Activated CD8-positive, alpha-beta memory T cell treated with anti-CD3 and anti-CD28 coated beads, Interleukin-2, amount 50 U/mL, for 24 hours (primary cell): Measurements from ENCODE around the gene LHFPL6.

Source experiments
- DNase-seq: peaks from one replicate; pipeline ENCODE4 v3.0.0-alpha.2; 2020; ENCODE audit errors: extremely low read depth

LHFPL6 gene

DNA sequence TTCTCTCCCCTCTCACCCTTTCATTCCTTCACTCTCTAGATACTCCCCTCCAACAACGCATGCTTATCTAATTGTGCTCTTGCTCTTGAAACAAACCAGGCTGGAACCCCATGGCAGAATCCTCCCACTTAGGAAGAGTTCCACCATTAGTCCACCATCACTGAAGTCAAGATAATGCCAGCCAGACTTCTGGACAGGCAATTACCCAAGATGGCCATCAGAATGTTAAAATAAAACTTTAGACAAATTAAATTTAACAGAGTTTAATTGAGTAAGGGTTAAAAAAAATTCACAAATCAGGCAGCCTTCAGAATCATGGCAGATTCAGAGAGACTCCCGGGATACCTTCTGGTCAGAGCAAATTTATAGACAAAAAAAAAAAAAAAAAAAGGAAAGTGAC lies 221.5 kb downstream of the LHFPL6 start:
- DNase-seq: no peak

DNA sequence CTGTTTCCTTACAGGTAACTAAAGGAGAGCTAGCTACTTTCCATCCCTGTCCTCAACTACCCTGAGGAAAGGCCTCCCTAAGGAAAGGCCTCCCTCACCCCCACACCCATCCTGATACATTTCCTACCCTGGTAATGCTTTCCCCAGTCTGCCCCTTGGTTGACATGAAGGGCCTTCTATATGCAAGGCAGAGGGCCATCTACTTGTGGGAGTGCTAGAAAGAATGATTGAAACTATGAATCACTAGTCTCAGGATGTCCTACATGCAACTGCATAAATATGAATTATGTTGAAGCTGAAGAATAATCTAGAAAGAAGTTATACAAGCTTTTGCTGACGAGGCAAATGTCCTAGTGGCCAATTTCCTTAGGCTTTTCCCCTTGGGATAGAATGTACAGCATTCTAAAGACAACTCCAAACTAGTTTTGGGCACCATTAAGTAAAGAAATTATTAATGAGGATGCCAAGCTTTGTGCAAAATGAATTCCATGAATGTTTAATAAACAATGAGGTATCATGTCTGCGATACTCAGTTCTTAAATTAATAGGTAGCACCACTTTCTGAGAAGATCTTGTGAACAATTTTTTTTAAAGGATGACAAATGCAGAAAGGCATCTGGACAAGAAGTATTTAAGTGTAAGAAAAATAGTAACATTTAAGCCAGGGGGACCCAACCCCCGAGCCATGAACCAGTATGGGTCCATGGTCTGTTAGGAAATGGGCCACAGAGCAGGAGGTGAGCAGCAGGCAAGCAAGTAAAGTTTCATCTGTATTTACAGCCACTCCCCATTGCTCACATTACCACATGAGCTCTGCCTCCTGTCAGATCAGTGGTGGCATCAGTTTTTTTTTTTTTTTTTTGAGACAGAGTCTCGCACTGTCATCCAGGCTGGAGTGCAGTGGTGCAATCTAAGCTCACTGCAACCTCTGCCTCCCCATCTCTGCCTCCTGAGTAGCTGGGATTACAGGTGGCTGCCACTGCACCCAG lies 223.0 kb downstream of the LHFPL6 start:
- no peak for DNase-seq

DNA sequence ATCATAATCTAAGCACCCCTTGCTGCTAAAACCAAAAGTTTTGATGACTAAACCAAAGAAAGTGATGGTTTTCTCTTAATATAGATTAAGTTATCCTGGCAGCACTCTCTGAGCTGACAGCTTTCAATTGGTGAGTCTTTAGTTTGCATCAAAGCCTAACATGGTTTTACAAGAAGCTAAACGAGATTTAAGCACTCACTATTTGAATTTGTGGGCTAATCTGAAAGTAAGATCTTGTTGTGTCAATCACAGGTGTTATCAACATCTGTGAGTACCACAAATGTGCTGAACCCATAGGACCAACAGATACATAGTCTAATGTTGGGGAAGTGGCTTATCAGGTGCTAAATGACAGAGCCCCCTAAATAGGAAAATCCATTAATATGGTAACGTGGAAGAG lies 223.9 kb downstream of the LHFPL6 start:
- no peak for DNase-seq

DNA sequence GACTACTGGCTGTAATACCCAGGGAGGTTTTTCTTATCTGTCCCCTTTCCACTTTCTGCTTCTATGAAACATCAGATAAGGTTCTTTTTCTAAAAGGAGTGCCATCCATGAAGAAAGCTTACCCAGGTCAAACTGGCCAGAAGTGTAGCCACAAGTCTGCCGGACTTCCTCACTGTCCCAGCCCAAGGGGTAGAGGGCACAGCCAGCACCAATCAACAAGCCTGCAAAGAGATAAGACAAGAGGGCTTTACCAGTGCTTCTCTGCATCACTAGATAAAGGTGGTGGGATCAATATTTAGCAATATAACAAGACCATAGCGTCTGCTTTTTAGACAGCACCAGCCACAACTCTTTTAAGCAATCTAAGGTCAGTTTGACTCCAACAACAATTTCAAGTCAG lies 224.7 kb downstream of the LHFPL6 start:
- DNase-seq: no peak

DNA sequence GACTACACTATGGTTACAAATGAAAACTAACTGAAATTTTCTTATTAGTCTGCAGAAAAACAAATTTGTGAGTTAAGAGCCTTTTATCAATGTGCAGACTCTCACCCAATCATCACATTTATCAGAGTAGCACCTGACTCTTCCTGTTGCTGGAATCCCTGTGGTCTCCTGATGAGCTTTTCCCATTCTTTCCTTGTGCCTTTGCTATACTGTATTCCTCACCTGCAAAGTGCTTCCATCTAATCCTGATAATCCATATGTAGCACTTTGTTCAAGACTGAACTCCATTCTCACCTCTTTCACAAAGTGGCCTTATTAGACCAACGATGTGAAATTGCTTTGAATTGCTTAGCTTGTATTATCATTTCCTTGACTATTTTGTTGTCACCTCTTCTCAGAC lies 225.3 kb downstream of the LHFPL6 start:
- DNase-seq: no peak

DNA sequence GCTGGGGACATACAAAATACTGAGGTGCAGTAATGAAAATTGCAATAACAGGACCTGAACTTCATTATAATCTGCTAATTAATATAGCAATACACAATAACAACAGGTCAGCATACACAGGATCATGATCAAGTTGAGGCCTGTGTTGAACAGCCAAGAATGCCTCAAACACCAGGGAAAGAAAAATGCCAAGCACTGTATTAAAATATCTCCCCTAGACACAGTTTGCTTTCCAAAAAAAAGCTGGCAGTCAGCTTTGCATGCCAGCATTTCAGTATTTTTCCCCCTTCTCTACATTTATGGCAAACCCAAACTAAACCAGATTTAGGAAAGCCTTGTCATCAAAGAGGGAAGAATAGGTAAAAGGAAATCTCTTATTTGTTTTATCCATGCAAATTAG lies 226.9 kb downstream of the LHFPL6 start:
- DNase-seq: no peak

DNA sequence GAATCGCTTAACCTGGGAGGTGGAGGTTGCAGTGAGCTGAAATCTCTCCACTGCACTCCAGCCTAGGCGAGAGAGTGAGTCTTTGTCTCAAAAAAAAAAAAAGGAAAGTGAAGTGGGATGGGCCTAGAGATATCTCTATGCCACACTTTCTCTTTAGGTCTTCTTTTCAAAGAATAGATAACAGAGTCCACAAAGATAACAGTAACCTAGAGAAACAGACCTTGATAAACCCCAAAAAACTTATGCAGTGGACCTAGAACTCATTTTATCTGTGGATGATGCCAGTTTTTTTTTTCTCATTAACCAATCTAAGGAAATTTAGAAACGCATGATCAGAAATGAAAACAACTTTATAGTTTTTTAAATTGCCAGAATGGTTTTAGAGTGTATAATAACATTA lies 227.4 kb downstream of the LHFPL6 start:
- no peak for DNase-seq

DNA sequence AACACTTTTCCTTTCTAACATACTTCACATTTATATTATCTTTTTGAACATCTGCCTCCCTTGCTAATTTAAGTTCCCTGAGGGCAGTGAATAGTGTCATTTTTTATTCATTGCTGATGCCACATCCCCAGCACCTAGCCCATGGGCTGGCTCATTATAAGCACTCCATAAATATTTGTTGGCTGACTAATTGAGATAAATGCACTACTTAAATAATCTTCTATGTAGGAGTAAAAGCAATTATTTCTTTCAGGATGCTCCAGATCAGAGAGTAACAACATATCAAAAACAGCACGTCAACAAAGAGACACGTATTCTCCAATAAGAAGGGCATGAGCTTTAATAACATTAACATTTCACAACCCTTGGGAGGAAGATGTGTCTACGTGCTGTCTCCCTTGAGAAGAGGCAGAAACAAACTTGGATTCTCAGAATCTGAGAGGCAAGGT lies 228.2 kb downstream of the LHFPL6 start:
- DNase-seq: no peak

DNA sequence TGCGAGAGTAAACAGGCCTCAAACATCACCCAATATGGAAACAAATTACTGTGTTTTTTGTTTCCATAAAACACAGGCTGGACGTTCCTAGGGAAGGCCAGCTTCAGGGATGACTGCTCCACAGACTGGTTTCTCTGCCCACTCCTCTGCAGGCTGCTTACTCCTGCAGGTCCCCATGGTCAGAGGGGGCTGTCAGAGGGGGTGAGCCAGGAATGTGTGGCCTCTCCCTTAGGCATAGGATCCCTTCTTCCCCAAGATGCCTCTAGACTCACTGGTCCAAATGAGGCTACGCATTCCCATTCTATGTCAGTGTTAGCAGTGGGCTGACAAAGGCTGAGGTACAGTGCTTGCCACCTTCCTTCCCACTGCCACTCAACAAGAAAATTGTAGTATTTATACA lies 229.8 kb downstream of the LHFPL6 start:
- no peak for DNase-seq

DNA sequence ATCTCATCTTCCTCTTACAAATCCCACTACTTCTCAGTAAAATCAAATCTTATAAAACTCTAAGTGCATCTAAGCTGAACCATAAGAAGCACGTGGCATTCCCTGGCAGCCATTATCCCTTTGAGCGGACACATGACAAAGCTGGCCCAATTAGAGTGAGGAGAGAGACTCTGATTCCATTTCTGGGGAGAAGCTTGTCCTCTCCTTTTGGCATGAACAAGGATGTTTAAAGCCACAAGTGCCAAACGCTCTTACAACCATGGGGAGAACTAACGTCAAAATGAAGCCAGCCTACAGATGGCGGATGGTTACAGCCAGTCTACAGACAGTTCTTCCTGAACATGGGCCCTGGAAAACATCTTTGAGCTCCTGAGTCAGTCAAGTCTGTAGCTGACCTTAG lies 231.3 kb downstream of the LHFPL6 start:
- DNase-seq: no peak

DNA sequence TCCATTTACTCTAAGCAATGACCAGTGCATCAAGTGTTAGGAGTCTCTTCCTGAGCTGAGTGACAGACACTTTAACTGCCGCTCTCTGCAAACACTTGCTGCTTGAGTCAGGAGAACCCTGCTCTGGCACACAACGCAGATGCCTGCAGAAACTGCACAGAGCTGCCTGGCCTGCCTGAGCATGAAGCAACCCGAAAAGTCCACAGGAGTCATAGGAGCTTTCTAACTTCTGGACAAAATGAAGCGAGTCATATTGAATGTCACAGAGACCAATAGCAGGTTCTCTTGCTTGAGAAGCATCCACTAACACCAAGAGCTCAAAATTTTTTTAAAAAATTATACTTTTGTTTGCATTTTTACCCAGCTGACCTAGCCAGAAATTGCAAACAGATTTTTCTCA lies 232.4 kb downstream of the LHFPL6 start:
- DNase-seq: no peak

DNA sequence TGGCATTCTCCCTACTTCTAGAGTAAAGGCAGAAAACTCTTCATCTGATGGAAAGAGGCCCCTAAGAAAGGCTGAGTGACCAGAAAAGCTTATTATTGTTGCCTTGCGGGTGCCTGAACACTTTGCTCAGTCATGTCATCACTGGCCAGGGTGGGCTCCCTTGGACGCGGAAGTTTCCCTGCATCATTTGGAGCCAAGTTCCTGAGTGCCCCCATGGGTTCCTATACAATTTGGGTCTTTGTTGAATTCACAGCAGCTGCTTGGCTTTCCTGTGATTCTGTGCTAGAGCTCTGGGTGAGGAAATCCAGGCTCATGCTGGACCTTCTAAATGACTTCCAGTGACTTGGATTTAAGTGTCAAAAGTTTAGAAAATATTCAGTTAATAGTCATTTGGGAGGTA lies 232.9 kb downstream of the LHFPL6 start:
- DNase-seq: no peak

DNA sequence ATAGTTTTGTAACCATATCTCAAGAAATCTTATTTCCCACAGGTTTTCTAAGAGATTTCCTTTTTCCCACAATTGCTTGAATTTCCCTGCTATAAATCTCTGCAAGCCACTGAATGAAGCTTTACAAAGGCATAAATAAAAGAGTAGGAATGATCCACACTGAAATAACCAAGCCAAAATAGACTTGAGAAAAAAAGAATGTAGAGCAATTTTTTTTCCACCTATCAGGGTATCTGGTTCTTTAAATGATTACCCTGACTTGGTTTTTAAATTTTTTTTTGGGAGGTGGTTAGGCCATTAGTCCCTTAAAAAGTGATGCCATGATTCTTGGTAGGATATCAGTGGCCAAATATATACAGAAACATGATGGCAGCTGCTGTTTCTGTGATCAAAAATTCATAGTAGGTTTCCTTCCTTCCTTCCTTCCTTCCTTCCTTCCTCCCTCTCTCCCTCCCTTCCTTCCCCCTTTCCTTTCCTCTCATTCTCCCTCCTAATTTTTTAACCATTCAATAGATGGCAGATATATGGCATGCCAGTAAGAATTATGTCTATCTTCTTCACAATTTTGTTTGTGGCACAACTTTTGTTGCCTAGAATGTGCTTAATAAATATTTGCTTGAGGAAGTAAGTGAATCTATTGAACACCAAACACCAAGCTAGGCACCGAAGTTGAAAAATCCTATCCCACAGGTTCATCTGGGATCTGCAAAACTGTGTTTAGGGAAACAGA lies 233.7 kb downstream of the LHFPL6 start:
- DNase-seq: no peak

DNA sequence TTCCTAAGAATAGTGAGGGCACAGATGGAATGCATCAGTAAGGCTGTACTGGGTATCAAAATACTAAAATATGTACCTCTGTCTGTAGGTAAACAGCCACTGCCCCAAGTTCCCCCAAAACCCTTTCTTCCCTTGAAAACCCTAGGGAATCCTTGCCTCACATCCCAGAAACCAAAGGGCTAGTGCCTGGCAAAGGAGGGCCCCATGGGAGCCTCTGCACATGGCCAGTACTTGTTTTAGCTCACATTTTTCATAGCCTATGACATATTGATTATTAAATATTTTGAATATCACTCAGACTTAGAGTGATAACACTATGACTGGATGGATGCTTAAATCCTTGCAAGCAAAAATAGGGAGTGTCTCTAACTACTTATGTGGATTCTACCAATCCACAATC lies 237.1 kb downstream of the LHFPL6 start:
- DNase-seq: no peak

DNA sequence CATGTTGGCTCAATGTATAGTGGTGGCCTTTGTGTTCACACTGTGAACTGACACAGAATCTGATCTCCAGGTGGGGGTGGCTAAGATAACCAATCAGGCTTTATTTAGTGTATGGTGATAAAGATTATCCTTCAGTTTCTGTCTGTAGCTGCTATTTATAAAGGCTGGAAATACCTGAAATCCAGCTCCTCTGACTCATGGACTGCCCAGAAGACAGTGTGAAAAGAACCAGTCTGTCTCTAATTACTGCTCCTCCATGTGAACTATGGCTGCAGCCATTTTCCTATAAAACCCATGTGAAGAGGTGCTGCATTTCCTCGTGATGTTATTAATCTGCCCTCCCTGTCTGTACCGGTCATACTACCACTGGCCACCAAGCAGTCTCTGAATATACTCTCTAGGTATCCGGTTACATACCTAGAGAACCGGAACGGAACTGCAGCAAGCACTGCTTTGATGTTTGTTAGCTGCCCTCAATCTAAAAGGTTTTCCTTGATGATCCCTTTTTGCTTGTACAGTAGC lies 238.0 kb downstream of the LHFPL6 start:
- no peak for DNase-seq

DNA sequence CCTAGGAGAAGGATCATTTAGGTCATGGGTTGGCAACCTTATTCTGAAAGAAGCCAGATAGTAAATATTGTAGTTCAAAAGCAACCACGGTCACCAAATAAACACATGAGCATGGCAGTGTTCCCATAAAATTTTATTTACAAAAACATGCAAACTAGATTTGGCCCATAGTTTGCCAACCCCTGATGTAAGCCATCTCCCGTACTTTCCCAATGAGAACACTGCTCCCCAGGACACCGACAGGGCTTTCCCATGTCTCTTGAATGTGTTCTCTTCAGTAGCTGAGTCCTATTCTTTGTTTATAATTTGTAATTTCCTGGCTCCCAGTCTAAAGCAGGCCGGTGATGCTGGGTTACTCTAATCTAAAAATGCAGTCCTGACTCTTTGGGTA lies 239.6 kb downstream of the LHFPL6 start:
- DNase-seq: no peak

DNA sequence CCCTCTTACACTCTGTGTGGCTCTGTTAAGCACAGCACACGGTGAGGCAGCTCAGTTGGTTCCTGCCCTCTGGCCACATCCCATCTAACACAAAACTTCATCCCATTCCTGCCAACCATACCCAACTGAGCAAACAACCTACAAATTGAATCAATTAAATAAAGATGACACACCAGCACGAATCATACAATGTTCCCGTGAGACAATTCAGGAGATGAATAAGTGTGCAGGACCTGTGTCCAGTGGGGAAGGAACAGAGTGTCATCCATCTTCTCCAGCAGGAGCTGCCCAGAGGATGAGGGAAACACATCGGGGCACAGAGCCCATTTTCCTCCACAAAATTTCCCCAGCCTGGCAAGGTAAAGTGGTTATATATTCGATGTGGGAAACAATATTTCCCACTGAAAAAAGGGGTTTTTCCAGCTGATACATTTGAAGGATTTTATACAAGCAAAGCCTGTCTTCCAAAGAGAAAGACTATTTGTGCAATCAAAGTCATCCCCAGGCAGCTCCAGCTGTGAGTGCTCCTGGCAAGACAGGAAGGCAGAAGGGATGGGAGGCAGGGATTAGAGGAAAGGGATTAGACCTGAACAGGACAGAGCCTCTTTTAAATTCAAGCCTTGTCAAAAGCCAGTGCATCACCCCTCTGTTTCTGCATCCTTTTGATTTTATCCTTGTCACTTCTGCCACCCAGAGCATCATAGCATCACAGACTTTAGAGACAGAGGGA lies 240.2 kb downstream of the LHFPL6 start:
- no peak for DNase-seq

DNA sequence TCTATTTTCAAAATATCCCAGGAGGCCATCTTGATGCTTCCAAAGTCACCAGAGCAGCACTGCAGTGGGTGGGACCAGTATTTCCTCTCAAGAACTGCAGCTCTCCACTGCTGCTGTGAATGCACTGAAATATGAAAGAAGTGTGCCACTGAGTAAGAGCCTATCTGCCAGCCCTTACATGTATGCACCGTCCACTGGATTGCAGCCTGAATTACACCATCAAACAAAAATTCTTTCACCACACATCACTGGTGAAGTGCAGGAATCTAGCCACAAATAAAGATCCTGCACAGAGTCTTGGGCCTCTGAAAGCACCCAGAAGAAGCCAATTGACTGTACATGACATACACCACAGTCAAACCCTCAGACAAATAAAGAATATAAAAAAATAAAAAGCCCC lies 249.0 kb downstream of the LHFPL6 start:
- DNase-seq: no peak

DNA sequence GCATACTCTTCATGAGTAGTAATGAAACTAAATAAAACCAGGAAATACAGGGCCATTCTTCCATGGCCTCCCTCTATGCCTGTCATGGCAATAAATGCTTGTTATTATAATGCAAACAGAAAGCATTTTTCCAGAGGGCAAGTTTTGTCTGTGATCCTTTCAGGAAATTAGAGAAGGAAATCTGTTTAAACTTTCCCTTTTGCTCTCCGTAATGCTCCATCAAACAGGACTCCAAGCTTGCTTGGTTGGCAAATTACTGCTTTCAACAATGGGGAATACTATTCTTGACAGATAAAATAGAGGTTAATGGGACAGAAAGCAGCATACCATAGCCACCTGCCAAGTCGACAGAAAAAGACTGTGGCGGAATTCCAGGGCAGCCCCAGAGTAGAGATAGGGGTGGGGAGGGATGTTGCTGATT lies 252.5 kb downstream of the LHFPL6 start:
- no peak for DNase-seq

DNA sequence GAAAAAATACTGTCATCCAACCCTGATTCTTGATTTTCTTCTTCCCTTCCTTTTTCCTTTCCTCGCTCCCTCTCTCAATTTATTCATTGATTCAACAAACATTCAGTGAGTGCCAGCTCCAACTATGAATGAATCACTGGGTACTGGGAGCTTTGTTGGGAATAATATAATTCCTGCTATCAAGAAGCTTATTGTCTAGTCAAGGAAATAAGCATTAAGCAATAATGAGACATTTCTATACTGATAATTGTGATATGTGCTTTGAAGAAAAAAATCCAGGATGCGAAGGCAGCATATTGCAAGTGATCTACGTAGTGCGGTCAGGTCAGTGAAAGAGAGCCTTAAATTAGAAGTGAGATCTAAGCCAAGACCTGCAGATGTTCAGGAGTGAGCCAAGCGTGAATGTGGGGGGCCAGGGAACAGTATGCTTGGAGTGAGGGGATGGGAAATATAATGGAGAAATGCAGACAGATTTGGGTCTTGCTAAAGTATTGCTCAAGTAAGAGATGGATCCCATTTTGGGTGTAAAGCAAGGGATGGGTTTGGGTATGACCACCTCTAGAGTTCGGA lies 253.5 kb downstream of the LHFPL6 start:
- no peak for DNase-seq
